GM21529 (cell line): ENCODE results near the gene PDGFA.

Source experiments
- ATAC-seq: cut with Tn5 transposase; IDR thresholded peaks from one replicate; pipeline ENCODE4 v1.9.1; 2021; ENCODE audit not compliant: unreplicated experiment

PDGFA gene

DNA sequence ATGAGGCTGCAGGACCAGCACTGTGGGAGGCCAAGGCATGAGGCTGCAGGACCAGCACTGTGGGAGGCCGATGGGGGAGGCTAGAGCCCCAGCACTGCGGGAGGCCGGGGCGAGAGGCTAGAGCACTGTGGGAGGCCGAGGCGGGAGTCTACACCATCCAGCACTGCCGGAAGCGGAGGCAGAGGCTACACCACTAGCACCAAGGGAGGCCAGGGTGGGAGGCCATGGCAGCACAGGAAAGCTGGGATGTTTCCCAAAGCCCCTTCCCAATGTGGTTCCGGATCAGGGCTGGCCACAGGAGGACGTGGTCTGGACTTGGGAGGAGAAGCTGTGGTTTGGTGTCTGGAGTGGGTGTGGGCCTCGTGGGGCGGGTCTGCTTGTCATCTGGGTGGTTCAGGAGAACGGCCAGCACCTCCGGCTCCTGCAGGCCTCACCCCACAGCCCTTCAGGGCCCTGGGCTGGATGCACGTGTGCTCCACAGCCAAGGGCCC lies 43.6 kb downstream of the PDGFA start:
- no peak for ATAC-seq

DNA sequence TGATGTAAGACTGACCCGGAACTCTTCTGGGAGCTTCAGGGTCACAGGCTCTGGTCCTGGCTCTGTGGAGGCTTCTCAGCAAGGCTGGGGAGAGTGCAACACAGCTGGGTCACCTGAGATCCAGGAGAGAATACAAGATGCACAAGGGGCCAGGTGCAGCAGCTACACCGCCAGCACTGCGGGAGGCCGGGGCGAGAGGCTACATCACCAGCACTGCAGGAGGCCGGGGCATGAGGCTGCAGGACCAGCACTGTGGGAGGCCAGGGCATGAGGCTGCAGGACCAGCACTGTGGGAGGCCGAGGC lies 44.3 kb downstream of the PDGFA start:
- no peak for ATAC-seq

DNA sequence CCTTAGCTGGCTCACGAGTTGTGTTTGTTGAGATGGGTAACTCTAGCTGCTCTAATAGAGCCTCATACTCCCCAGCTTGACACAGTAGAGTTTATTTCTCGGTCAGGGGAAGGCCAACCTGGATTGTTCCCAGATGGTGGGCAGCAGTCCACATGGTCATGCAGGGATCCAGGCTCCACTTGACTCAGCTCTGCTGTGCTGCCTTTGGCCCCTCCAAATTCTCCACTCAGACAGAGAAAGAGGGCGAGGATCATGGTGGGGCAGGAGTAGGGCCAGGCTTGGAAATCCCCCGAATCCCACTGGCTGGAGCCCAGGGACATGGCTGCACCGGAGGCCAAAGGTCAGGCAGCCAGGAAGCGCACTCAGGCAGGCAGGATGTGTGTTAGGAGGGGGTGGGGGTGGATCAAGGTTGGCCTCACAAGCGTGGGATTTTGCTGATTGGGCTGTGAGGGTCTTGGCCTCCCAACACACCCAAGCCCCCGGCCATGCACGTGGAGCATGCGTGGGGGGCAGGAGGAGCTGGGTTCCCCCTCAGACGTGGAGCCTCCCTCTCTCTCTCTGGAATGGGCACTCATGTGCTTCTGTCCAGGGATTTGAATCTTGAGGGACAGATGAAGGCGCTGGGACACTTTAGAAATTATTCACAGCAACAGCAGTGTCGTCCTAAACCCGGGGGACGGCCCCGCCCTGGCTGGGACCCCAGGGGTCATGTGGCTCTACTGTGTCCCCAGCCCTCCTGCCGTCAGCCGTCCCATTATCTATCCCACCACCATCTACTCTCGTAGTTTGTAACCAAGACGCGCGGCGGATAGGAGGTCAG lies 44.8 kb downstream of the PDGFA start:
- ATAC-seq: no peak

- no peak for ATAC-seq
Measured at GRCh38 chr7:473870-474604, 45.6 kb downstream of the PDGFA start.

- ATAC-seq: no peak
Measured at GRCh38 chr7:473211-473734, 46.4 kb downstream of the PDGFA start.

DNA sequence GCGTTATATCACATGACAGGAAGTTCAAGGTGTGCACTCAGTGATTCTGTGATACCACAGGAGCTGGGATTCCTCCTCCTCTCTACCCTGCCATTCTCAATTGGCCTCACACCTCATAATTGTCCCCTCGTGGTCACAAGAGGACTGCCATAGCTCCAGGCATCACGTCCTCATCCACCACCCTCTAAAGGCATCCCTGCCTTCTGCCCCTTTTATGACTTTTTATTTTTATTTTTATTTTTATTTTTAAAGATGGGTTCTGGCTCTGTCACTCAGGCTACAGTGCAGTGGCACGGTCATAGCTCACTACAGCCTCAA lies 47.0 kb downstream of the PDGFA start:
- ATAC-seq: no peak

DNA sequence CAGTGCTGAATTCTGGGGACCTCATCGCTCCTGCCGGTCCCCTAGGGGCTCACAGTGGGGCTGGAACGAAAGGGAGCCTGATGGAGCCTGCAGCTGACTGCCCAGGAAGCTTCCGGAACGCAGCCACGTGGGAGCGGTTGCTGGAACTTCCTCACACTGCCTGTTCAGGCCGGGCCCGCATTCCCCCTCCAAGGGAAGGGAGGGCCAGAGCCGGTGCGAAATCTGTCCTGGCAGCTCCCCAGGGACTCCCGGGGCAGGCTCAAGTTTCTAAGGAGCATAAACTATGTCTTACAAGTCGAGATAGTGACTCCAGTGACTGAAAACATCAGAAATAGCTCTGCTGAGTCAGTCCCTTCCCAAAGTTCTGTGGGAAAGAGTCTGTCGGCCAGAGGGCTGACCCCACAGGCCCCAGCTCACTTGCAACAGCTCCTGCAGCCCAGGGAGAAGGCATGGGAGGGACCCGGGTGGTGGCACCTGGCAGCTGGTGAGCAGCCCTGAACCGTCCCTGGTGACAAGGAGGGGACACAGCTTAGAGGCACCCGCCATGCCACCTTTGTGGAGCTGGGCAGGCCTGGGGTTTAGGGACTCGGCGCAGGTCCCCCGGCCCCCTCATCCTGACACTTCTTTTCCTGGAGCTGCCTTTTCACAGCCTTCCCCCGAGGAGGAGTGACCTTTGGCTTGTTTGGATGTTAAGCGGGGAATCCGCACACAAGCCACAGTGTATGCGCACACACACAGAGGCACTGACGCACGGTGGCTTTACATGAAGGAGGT lies 47.6 kb downstream of the PDGFA start:
- ATAC-seq: no peak

- no peak for ATAC-seq
Measured at GRCh38 chr7:471191-471865, 48.3 kb downstream of the PDGFA start.

- no peak for ATAC-seq
Measured at GRCh38 chr7:469563-469961, 50.1 kb downstream of the PDGFA start.

GRCh38 chr7:468681-469562 lies 50.7 kb downstream of the PDGFA start:
- no peak for ATAC-seq

- no peak for ATAC-seq
Measured at GRCh38 chr7:467856-468545, 51.6 kb downstream of the PDGFA start.

GRCh38 chr7:467393-467828 lies 52.2 kb downstream of the PDGFA start:
- ATAC-seq: no peak

- no peak for ATAC-seq
Measured at GRCh38 chr7:466465-467191, 53.0 kb downstream of the PDGFA start.

- no peak for ATAC-seq
Measured at GRCh38 chr7:465710-466400, 53.8 kb downstream of the PDGFA start.

GRCh38 chr7:464454-465401 lies 54.9 kb downstream of the PDGFA start:
- no peak for ATAC-seq

DNA sequence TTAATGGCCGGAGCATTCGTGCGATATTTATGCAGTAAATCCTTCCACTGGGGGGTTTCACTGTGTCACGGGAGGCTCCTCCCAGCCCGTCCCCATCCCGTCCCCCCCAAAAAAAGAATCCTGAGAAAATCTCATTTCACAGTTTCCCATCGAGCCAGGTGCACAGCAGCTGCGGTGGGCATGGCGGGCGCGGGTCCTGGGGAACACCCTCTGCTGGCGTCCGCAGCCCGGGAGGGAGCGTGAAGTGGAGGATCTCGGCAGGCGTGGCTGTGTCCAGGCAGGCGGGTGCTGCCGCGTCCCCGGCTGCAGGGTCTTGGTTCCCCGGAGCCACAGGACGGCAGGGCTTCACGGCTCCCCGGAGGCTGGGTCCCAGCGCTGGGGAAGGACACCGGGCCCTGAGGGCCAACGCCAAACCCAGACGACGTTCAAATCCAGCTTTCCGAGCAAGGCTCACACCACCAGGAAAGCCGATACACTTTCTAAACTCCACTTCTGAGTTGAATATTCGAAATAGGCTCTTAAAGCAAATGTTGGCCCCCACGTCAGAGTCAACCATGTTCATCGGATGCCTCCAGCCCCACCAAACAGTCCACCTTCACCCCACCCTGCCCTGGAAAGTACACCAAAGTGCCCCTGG lies 55.7 kb downstream of the PDGFA start:
- ATAC-seq: no peak

DNA sequence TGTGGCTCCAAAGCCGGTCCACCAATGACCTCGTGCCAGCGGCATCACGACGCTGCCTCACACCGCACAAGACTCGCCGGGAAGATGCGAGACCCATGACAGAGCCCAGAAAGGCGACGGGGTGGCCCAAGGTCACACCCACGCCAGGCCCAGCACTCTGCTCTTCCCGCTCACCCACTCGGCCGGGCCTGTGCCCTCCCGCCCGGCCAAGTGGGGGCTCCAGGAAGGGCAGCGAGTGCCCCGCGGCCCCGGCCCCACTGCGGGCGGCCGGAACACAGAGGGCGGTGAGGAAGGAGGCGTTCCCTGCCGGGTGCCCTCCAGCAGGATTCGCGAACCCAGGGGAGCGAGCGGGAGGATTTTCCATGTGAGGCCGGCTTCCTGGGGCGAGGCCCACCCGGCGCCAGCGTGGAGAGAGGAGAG lies 56.3 kb downstream of the PDGFA start:
- no peak for ATAC-seq
